Measurements from ENCODE around the gene ERGIC1.

ERGIC1 gene

GRCh38 chr5:172951371-172952033 lies 117.5 kb downstream of the ERGIC1 start:
- TF ChIP-seq EZH2 (optimal IDR thresholded peaks at IDR 0.05; ENCODE audit: low read depth, low read length) = no peak
- TF ChIP-seq CTCF (IDR thresholded peaks at IDR 0.05; ENCODE audit: low read length) = no peak
- no peak for TF ChIP-seq EZH2phosphoT487 (IDR thresholded peaks at IDR 0.05; ENCODE audit: low read length)
- no peak overlapping the region for H3K4me2 ChIP-seq (ENCODE audit: low read depth, low read length)
- no peak overlapping the region for H3K27ac ChIP-seq (ENCODE audit: low read length)

DNA sequence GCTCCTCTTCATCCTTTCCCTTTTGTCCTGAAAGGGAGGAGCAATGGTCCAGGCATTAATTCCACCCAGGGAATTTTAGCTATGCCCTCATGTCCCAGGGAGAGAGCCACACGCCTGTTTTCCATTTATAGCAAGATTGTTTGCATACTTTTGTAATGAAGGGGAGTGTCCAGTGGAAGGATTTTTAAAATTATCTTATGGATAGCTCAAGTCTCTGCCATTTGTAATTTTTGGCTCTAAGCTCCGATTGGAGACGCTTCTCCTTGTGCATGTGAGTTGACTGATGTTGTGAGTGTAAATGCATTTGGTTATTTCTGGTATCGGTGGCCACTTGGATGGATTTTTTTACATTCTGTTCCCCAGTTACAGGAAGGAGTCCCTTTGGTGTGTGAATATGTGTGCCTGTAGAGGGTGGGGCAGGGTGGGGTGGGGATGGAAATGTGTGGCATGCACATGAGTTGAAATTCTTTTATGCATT lies 118.0 kb downstream of the ERGIC1 start:
- no peak overlapping the region for H3K9ac ChIP-seq (ENCODE audit: low read length)
- no peaks in the 10 kb centered on the region for H3K9me2 ChIP-seq (replicated peaks; ENCODE audit: insufficient read depth, low read length)
- no peak overlapping the region for H2AFZ ChIP-seq (ENCODE audit: low read length)
- no peak overlapping the region for H3K27ac ChIP-seq (ENCODE audit: low read length)
- H3K4me1 ChIP-seq (ENCODE audit: low read length) = no peaks in the 10 kb centered on the region
- H3K4me3 ChIP-seq (ENCODE audit: low read length) = no peak overlapping the region
- H3K27me3 ChIP-seq (replicated peaks; ENCODE audit: insufficient read depth, low read length) = no peaks in the 10 kb centered on the region
- H3K9me3 ChIP-seq (replicated peaks; ENCODE audit: insufficient read depth, low read length) = no peaks in the 10 kb centered on the region
- no peak for TF ChIP-seq EZH2phosphoT487 (IDR thresholded peaks at IDR 0.05; ENCODE audit: low read length)
- TF ChIP-seq CTCF (IDR thresholded peaks at IDR 0.05; ENCODE audit: low read length) = no peak
- no peak for TF ChIP-seq EZH2 (optimal IDR thresholded peaks at IDR 0.05; ENCODE audit: low read depth, low read length)
- H3K79me2 ChIP-seq (ENCODE audit: low read length) = no peaks in the 10 kb centered on the region
- H4K20me1 ChIP-seq (ENCODE audit: insufficient read depth, low read length) = no peaks in the 10 kb centered on the region
- DNase-seq = no peak
- H3F3A ChIP-seq (ENCODE audit: insufficient read depth, low read length) = peaks cover 7% of the 10 kb centered on the region
- H3K36me3 ChIP-seq (replicated peaks; ENCODE audit: insufficient read depth, low read length) = no peaks in the 10 kb centered on the region
- no peak overlapping the region for H3K4me2 ChIP-seq (ENCODE audit: low read depth, low read length)

More at GRCh38 chr5:172951371-172952033, 117.5 kb downstream of the ERGIC1 start:
- Histone ChIP-seq H3F3A (ENCODE audit: insufficient read depth, low read length) (peaks cover 7% of the 10 kb centered on the region), H3K4me1 (ENCODE audit: low read length) (no peaks in the 10 kb centered on the region), H2AFZ (ENCODE audit: low read length) (no peak overlapping the region), H3K4me3 (ENCODE audit: low read length) (no peak overlapping the region), H3K9ac (ENCODE audit: low read length) (no peak overlapping the region), H3K79me2 (ENCODE audit: low read length) (no peaks in the 10 kb centered on the region), H3K9me2 (replicated peaks; ENCODE audit: insufficient read depth, low read length) (no peaks in the 10 kb centered on the region), H4K20me1 (ENCODE audit: insufficient read depth, low read length) (no peaks in the 10 kb centered on the region), H3K27me3 (replicated peaks; ENCODE audit: insufficient read depth, low read length) (no peaks in the 10 kb centered on the region), H3K36me3 (replicated peaks; ENCODE audit: insufficient read depth, low read length) (0 out of 2 replicates have a peak, but pooled peaks cover 1% of the 10 kb centered on the region), H3K9me3 (replicated peaks; ENCODE audit: insufficient read depth, low read length) (no peaks in the 10 kb centered on the region)
- DNase-seq = no peak

DNA sequence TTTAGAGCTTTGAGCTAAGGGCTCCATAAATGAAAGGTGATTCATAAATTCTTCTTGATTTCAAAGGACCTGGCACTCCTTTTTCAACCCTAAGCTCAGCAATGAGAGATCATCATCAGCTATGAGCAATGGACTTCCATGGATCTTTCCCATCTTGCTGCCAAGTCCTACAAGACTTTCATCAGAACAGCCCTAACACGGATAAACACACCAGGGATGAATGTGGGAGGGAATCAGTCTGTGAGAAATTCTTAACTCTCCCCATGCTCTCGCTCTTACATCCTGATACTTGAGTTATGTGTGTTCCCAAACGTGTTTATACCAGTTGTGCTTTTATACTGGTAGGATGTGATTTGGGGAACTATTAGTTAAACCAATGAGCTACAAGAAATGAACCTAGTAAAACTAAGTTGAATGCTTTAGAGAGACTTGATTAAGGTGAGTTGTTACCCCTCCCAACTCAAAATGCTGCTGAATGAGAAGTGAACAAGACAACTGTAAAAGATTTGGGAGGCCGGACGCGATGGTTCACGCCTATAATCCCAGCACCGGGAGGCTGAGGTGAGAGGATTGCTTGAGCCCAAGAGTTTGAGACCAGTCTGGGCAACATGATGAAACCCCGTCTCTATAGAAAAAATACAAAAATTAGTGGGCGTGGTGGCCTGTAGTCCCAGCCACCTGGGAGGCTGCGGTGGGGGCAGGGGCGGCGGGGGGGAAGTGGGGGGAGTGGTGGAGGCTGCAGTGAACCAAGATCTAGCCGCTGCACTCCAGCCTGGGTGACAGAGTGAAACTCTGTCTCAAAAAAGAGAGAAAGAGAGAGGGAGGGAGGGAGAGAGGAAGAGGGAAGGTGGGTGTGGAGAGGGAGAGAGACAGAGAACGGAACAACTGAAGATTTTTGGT lies 120.0 kb downstream of the ERGIC1 start:
- H3K36me3 ChIP-seq (replicated peaks; ENCODE audit: insufficient read depth, low read length) = no peaks in the 10 kb centered on the region
- H3K9ac ChIP-seq (ENCODE audit: low read length) = no peak overlapping the region
- TF ChIP-seq CTCF (IDR thresholded peaks at IDR 0.05; ENCODE audit: low read length) (no peak), EZH2phosphoT487 (IDR thresholded peaks at IDR 0.05; ENCODE audit: low read length) (no peak), EZH2 (optimal IDR thresholded peaks at IDR 0.05; ENCODE audit: low read depth, low read length) (no peak)
- H2AFZ ChIP-seq (ENCODE audit: low read length) = no peak overlapping the region
- H3K27me3 ChIP-seq (replicated peaks; ENCODE audit: insufficient read depth, low read length) = no peaks in the 10 kb centered on the region
- H3K4me3 ChIP-seq (ENCODE audit: low read length) = no peak overlapping the region
- H3K79me2 ChIP-seq (ENCODE audit: low read length) = no peaks in the 10 kb centered on the region
- H3K27ac ChIP-seq (ENCODE audit: low read length) = no peak overlapping the region
- H3K9me3 ChIP-seq (replicated peaks; ENCODE audit: insufficient read depth, low read length) = no peaks in the 10 kb centered on the region
- H3F3A ChIP-seq (ENCODE audit: insufficient read depth, low read length) = peaks cover 20% of the 10 kb centered on the region
- no peak overlapping the region for H3K4me2 ChIP-seq (ENCODE audit: low read depth, low read length)
- no peak for DNase-seq
- no peaks in the 10 kb centered on the region for H3K4me1 ChIP-seq (ENCODE audit: low read length)
- H3K9me2 ChIP-seq (replicated peaks; ENCODE audit: insufficient read depth, low read length) = no peaks in the 10 kb centered on the region
- H4K20me1 ChIP-seq (ENCODE audit: insufficient read depth, low read length) = no peaks in the 10 kb centered on the region
